SU-DHL-6 (cell line): ENCODE measurements around the gene IRF2BP1.

Experiments used
- EZH2phosphoT487 ChIP-seq: fragments of 200-600 bp; sonication (generic), shearing (Covaris generic); conservative IDR thresholded peaks from 2 replicates; pipeline ENCODE4 v1.6.1; 2018; ENCODE audit warnings: mild to moderate bottlenecking, antibody characterized with exemption, low read length, moderate library complexity, mixed read lengths
- TF ChIP-seq, protein P1 (sequence below): fragments of 200-600 bp; sonication (generic); IDR thresholded peaks from one replicate; pipeline ENCODE4 v1.5.1; 2017; ENCODE audit warnings: antibody characterized with exemption, mild to moderate bottlenecking, low read length, moderate library complexity; ENCODE audit not compliant: insufficient read depth, poor library complexity, severe bottlenecking

DNA sequence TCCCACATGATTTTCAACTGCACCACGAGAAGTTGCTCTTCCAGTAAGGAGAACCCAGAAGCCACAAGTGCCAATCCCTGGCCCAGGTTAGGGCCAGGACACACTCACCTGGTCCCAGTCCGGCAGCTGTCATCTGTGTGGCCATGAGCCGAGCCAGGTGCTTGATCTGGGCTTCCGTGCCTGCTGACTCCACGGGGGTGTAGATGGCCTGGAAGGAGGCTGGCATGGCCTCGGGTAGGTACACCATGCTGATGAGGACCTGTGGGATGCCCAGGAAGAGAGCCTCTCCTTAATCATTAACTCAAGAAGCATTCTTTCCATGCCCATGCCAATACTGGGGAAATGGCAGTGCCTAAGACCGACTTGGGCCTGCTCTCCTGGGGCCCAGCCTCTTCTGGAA lies 51.0 kb downstream of the IRF2BP1 start:
- TF ChIP-seq, protein P1, sequence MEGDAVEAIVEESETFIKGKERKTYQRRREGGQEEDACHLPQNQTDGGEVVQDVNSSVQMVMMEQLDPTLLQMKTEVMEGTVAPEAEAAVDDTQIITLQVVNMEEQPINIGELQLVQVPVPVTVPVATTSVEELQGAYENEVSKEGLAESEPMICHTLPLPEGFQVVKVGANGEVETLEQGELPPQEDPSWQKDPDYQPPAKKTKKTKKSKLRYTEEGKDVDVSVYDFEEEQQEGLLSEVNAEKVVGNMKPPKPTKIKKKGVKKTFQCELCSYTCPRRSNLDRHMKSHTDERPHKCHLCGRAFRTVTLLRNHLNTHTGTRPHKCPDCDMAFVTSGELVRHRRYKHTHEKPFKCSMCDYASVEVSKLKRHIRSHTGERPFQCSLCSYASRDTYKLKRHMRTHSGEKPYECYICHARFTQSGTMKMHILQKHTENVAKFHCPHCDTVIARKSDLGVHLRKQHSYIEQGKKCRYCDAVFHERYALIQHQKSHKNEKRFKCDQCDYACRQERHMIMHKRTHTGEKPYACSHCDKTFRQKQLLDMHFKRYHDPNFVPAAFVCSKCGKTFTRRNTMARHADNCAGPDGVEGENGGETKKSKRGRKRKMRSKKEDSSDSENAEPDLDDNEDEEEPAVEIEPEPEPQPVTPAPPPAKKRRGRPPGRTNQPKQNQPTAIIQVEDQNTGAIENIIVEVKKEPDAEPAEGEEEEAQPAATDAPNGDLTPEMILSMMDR: no peak
- no peak for TF ChIP-seq EZH2phosphoT487
